HepG2 (cell line): ENCODE measurements around the gene NAP1L1. TPM values are rescaled to one million over a fixed set of nuclear protein-coding genes. Genes with fewer than 3 reads are reported as not detected.

Experiments used
- BRD4 ChIP-seq: sonication (generic); formaldehyde crosslinking; IDR thresholded peaks from 2 replicates; pipeline ENCODE4 v1.4.0; 2020; ENCODE audit warnings: missing genetic modification reagents
- CCDC6 ChIP-seq: sonication (generic); formaldehyde crosslinking; IDR thresholded peaks from 2 replicates; pipeline ENCODE4 v1.8.1; 2022; ENCODE audit warnings: mild to moderate bottlenecking, missing genetic modification reagents, moderate library complexity
- DNMT1 ChIP-seq: sonication (generic); formaldehyde crosslinking; IDR thresholded peaks from 2 replicates; pipeline ENCODE4 v1.5.1; 2020; ENCODE audit warnings: mild to moderate bottlenecking, missing genetic modification reagents
- EED ChIP-seq: sonication (generic); formaldehyde crosslinking; IDR thresholded peaks from 2 replicates; pipeline ENCODE4 v1.5.0; 2020; ENCODE audit warnings: mild to moderate bottlenecking, missing genetic modification reagents
- GLMP ChIP-seq: sonication (generic); formaldehyde crosslinking; IDR thresholded peaks from 2 replicates; pipeline ENCODE4 v1.9.0; 2021; ENCODE audit warnings: missing genetic modification reagents, mild to moderate bottlenecking, borderline replicate concordance
- GPN1 ChIP-seq: sonication (generic); formaldehyde crosslinking; IDR thresholded peaks from 2 replicates; pipeline ENCODE4 v1.5.1; 2020; ENCODE audit warnings: missing genetic modification reagents, borderline replicate concordance
- HMGXB4 ChIP-seq, 2 experiments: sonication (generic) in 1 of 2; formaldehyde crosslinking in 1 of 2; IDR thresholded peaks; 2 replicates each; pipeline versions ENCODE4 v1.4.0 to v1.6.1; 2018 to 2020; ENCODE audit warnings: missing genetic modification reagents in 2 of 2, borderline replicate concordance in 1 of 2, low read depth in 1 of 2, mild to moderate bottlenecking in 1 of 2, missing biosample characterization in 1 of 2
- JUNB ChIP-seq: sonication (generic); formaldehyde crosslinking; IDR thresholded peaks from 2 replicates; pipeline ENCODE4 v1.8.0; 2022; ENCODE audit warnings: missing genetic modification reagents, mild to moderate bottlenecking, borderline replicate concordance
- KAT7 ChIP-seq: IDR thresholded peaks from 2 replicates; pipeline ENCODE4 v1.6.1; 2018; ENCODE audit warnings: borderline replicate concordance, missing compliant biosample characterization
- POLR2AphosphoS5 ChIP-seq: IDR thresholded peaks from 2 replicates; pipeline ENCODE4 v1.6.1; 2012; ENCODE audit warnings: low read depth, low read length
- SALL2 ChIP-seq: sonication (generic); formaldehyde crosslinking; IDR thresholded peaks from 2 replicates; pipeline ENCODE4 v1.8.1; 2023; ENCODE audit warnings: mild to moderate bottlenecking, missing genetic modification reagents, inconsistent platforms
- SP1 ChIP-seq, 2 experiments: fragments of 450-650 bp in 1 of 2; sonication (generic) in 1 of 2; formaldehyde crosslinking in 1 of 2; IDR thresholded peaks; 2 replicates each; pipeline versions ENCODE4 v1.4.0 to v1.6.1; 2016 to 2020; ENCODE audit warnings: missing genetic modification reagents in 1 of 2
- UBTF ChIP-seq: sonication (generic); formaldehyde crosslinking; IDR thresholded peaks from 2 replicates; pipeline ENCODE4 v1.4.0; 2020; ENCODE audit warnings: mild to moderate bottlenecking, missing genetic modification reagents
- ZMAT3 ChIP-seq: sonication (generic); formaldehyde crosslinking; conservative IDR thresholded peaks from 2 replicates; pipeline ENCODE4 v1.7.0; 2021; ENCODE audit warnings: missing genetic modification reagents
- ZMAT5 ChIP-seq: sonication (generic); formaldehyde crosslinking; IDR thresholded peaks from 2 replicates; pipeline ENCODE4 v1.5.0; 2020; ENCODE audit warnings: mild to moderate bottlenecking, low read depth, missing genetic modification reagents, borderline replicate concordance
- ZNF12 ChIP-seq: sonication (generic); formaldehyde crosslinking; IDR thresholded peaks from 2 replicates; pipeline ENCODE4 v1.5.0; 2020; ENCODE audit warnings: missing genetic modification reagents
- ZNF232 ChIP-seq: sonication (generic); formaldehyde crosslinking; IDR thresholded peaks from 2 replicates; pipeline ENCODE4 v1.4.0; 2020; ENCODE audit warnings: missing genetic modification reagents, borderline replicate concordance
- ZNF431 ChIP-seq: sonication (generic); formaldehyde crosslinking; IDR thresholded peaks from 2 replicates; pipeline ENCODE4 v1.9.0; 2022; ENCODE audit warnings: missing genetic modification reagents, low read depth, mild to moderate bottlenecking, borderline replicate concordance
- ZNF512 ChIP-seq: sonication (generic); formaldehyde crosslinking; IDR thresholded peaks from 2 replicates; pipeline ENCODE4 v1.4.0; 2020; ENCODE audit warnings: mild to moderate bottlenecking, missing genetic modification reagents
- ZNF547 ChIP-seq: sonication (generic); formaldehyde crosslinking; IDR thresholded peaks from 2 replicates; pipeline ENCODE4 v1.5.1; 2020; ENCODE audit warnings: mild to moderate bottlenecking, missing genetic modification reagents
- ZNF616 ChIP-seq: sonication (generic); formaldehyde crosslinking; IDR thresholded peaks from 2 replicates; pipeline ENCODE4 v1.5.0; 2020; ENCODE audit warnings: low read depth, mild to moderate bottlenecking, missing genetic modification reagents
- polyA plus RNA-seq, 8 experiments: library from polyadenylated mRNA; depleted of rRNA in 3 of 8; stranded (reverse) in 7 of 8; unstranded in 1 of 8; fragments of >200 nt; fragmentation: Illumina TruSeq in 4 of 8; extraction: Trizol in 4 of 8; gene quantifications; 2 replicates each; pipeline versions ENCODE4 v1.2.1 to v1.2.3, GENCODE V29; 2011 to 2016; ENCODE audit warnings: low read depth in 4 of 8, missing spikeins in 1 of 8, mixed read lengths in 1 of 8; ENCODE audit not compliant: insufficient read depth in 1 of 8
- total RNA-seq, 5 experiments: library from RNA; depleted of rRNA; stranded (reverse); fragments of >200 nt; fragmentation: Illumina TruSeq; extraction: Trizol; gene quantifications; 2 replicates each; pipeline ENCODE4 v1.2.3, GENCODE V29; 2016; ENCODE audit warnings: low read depth in 1 of 5

Gene NAP1L1
- total and polyA plus RNA-seq, 2 of the 13 experiments (the other 11 are each of a cell fraction or from before 2014, with no cell fraction given): 207 to 309 TPM

- no peak for TF ChIP-seq GPN1 (CRISPR knock-in tag)
- no peak for TF ChIP-seq BRD4 (CRISPR knock-in tag)
- peak in 1 of 2 experiments; percentile 17; a peak in 1 of 4 replicates for TF ChIP-seq HMGXB4 (CRISPR knock-in tag; IDR thresholded peaks at IDR 0.05; ENCODE audit: borderline replicate concordance in 1 of 2, low read depth in 1 of 2)
- peak; percentile 30; the same call in 1 of the 2 replicates for TF ChIP-seq ZNF547
- TF ChIP-seq ZNF512: no peak
- peak; percentile 75; the same call in 1 of the 2 replicates for TF ChIP-seq CCDC6 (CRISPR knock-in tag)
- TF ChIP-seq ZMAT3: no peak
- TF ChIP-seq EED (CRISPR knock-in tag): no peak
- TF ChIP-seq JUNB: peak; percentile 58
- 0 out of 2 replicates have a peak, but pooled peaks have one; percentile 30 for TF ChIP-seq DNMT1 (CRISPR knock-in tag)
- TF ChIP-seq UBTF (CRISPR knock-in tag): no peak
- no peak for TF ChIP-seq SP1 (IDR thresholded peaks at IDR 0.05)
- no peak for TF ChIP-seq SP1 (CRISPR knock-in tag; IDR thresholded peaks at IDR 0.05)
- TF ChIP-seq ZNF232: no peak
- 0 out of 2 replicates have a peak, but pooled peaks have one; percentile 17 for TF ChIP-seq ZMAT5 (CRISPR knock-in tag)
- no peak for TF ChIP-seq ZNF431 (CRISPR knock-in tag)
- 0 out of 2 replicates have a peak, but pooled peaks have one; percentile 43 for TF ChIP-seq ZNF12 (CRISPR knock-in tag)
- peak; percentile 49; the same call in 1 of the 2 replicates for TF ChIP-seq ZNF616 (CRISPR knock-in tag)
- peak; percentile 22; the same call in 1 of the 2 replicates for TF ChIP-seq SALL2 (CRISPR knock-in tag)
- 0 out of 2 replicates have a peak, but pooled peaks have one; percentile 51 for TF ChIP-seq GLMP (CRISPR knock-in tag)
- TF ChIP-seq POLR2AphosphoS5: peak; percentile 48; the same call in 1 of the 2 replicates
- TF ChIP-seq KAT7 (CRISPR knock-in tag): peak; percentile 82; the same call in 1 of the 2 replicates
Observed at GRCh38 chr12:76030341-76031080, 54.0 kb downstream of the NAP1L1 start (continued).
